ENCODE measurements around the gene ST3GAL3. TPM values are rescaled to one million over a fixed set of nuclear protein-coding genes. Genes with fewer than 3 reads are reported as not detected.

The ST3GAL3 gene
- total RNA-seq, 4 donors from 2014 or later = 4.4 to 19.0 (median 6.1) TPM

- H3K27me3 ChIP-seq = no peaks in the 10 kb centered on the region
- H3K36me3 ChIP-seq = no peaks in the 10 kb centered on the region
- H3K27ac ChIP-seq = no peak overlapping the region
- H3K4me3 ChIP-seq = no peak overlapping the region
- no peaks in the 10 kb centered on the region for H3K4me1 ChIP-seq
- no peak for DNase-seq
- no peaks in the 10 kb centered on the region for H3K9me3 ChIP-seq
- no peak for TF ChIP-seq CTCF (IDR thresholded peaks at IDR 0.05)
- no peak for TF ChIP-seq POLR2A (IDR thresholded peaks at IDR 0.05)
Observed at GRCh38 chr1:43722810-43723209, 15.5 kb downstream of the ST3GAL3 start.

DNA sequence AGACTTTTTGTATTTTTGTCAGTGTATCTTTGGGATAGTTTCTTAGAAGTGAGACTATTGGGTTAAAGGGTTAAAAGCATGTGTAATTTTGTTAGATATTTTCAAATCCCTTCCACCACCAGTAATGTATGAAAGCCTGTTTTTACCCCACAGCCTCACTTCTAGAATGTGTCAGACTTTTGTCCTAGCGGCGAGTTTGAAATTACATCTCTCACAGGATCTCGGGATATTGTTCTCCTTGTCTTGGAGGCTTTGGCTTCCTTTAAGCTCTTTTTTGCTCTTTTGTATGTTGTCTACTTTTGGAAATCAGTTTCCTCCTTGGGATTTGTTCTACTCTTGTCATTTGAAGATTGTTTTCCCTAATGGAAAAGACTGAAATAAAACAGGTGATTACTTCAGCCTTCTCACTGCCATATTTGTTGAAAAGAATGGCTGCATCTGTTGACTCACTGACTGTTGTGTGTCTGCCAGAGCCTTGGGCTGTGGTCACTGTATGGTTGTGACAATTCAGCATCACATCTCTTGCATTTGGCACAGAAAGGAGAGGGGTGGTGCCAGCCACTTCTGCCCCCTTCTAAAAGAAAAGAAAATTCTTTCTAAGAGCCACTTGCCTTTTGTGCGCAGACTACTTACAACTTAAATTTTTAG, 22.6 kb downstream of the ST3GAL3 start:
- no peak for DNase-seq
- Histone ChIP-seq H3K9me3 (no peaks in the 10 kb centered on the region), H3K4me3 (no peak overlapping the region), H3K27ac (no peak overlapping the region), H3K27me3 (no peaks in the 10 kb centered on the region), H3K4me1 (no peaks in the 10 kb centered on the region), H3K36me3 (no peaks in the 10 kb centered on the region)
- TF ChIP-seq POLR2A (IDR thresholded peaks at IDR 0.05) = no peak
- TF ChIP-seq CTCF (IDR thresholded peaks at IDR 0.05) = no peak

DNA sequence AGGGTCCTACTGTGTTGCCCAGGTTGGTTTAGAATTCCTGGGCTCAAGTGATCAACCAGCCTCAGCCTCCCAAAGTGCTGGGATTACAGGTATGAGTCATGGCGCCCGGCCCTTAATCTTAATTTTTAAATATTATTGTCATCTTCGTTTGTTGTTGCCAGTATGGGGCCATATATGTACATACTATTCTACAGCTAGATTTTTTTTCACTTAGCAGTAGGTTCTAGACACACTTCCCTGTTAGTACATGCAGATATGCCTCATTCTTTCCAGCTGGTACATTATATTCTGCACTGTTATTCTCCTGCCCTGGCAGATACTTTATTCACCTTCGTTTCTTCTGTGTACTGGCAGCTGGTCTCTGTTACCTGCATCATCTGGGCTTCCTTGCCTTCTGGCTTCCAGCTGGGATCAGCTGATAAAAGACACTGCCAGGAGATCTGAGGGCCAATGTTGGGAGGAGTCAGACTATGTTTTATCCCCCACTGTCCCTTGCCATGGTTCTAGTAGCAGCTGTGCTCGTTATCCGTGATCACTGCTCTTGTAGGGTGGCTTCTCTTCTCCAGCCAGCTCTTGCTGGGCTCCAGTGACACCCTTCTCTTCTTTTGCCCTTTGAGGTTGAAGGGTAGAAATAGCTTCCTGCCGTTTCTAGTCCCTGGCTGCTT, 24.7 kb downstream of the ST3GAL3 start:
- Histone ChIP-seq H3K9me3 (no peaks in the 10 kb centered on the region), H3K27ac (no peak overlapping the region), H3K4me3 (no peak overlapping the region), H3K36me3 (no peaks in the 10 kb centered on the region), H3K27me3 (no peaks in the 10 kb centered on the region), H3K4me1 (no peaks in the 10 kb centered on the region)
- TF ChIP-seq CTCF (IDR thresholded peaks at IDR 0.05) (no peak), POLR2A (IDR thresholded peaks at IDR 0.05) (no peak)
- DNase-seq = no peak

DNA sequence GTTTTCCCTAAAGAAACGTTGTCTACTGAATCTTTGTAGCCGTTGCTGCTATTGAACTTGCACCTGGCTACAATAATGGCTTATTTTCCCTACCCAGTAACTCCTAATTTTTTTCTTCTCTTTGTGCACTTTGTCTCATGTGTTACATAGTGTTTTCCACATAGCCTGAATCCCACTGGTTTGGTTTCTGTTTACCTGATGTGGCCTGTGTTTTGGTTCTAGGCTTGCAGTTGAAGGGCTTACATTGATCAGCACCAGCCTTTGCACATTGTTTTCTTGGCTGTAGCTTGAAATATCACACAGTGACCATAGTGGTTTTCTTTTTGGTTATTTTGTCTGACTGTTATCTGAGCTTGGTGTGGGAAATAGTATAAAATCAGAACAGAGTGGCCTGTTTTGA, 29.5 kb downstream of the ST3GAL3 start:
- DNase-seq = no peak
- H3K4me3 ChIP-seq = no peak overlapping the region
- TF ChIP-seq CTCF (IDR thresholded peaks at IDR 0.05) (no peak), POLR2A (IDR thresholded peaks at IDR 0.05) (no peak)
- H3K27ac ChIP-seq = no peak overlapping the region
- H3K36me3 ChIP-seq = no peaks in the 10 kb centered on the region
- H3K27me3 ChIP-seq = no peaks in the 10 kb centered on the region
- no peaks in the 10 kb centered on the region for H3K9me3 ChIP-seq
- H3K4me1 ChIP-seq = no peaks in the 10 kb centered on the region

DNA sequence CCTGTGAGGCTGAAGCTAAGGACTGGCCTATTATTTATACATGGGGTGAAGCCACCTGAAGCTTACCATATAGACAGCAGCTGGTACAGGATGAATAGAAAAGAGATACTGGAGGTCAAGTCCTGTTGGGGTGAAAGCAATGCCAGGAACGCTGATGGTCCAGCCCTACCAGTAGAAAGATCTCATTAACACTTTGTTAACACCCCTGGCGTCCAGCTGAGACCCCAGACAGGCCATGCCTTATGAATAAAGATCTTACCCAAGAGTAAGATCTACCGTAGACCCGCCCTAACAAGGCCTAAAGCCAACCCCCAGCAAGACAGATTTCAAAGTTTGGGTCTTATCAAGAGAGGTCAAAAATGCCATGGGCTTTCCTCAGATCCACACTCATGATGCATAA, 34.7 kb downstream of the ST3GAL3 start:
- no peak overlapping the region for H3K4me3 ChIP-seq
- H3K4me1 ChIP-seq = no peaks in the 10 kb centered on the region
- TF ChIP-seq CTCF (IDR thresholded peaks at IDR 0.05) (no peak), POLR2A (IDR thresholded peaks at IDR 0.05) (no peak)
- no peak for DNase-seq
- H3K9me3 ChIP-seq = no peaks in the 10 kb centered on the region
- no peaks in the 10 kb centered on the region for H3K27me3 ChIP-seq
- H3K27ac ChIP-seq = no peak overlapping the region
- no peaks in the 10 kb centered on the region for H3K36me3 ChIP-seq

Measured in Peyer's patch (tissue), 4 donors.